SK-N-SH (cell line): ENCODE measurements around the gene SHD. TPM values are rescaled to one million over a fixed set of nuclear protein-coding genes. Genes with fewer than 3 reads are reported as not detected.

ENCODE experiments used
- CTCF ChIA-PET: fragments of 300-600, 350-600 bp; formaldehyde crosslinking; extraction: SDS; loops from one replicate; lab custom pipeline; 2021; lab: Yijun Ruan, JAX
- POLR2A ChIA-PET: fragments of 350-600 bp; sonication (Branson Sonifier 250); formaldehyde crosslinking; extraction: SDS; loops from one replicate; lab custom pipeline; 2020; ENCODE audit warnings: antibody characterized with exemption, inconsistent platforms; lab: Yijun Ruan, JAX
- DNase-seq: peaks from one replicate; pipeline ENCODE4 v3.0.0; 2012
- H2AFZ ChIP-seq: fragments of 200-600 bp; sonication (generic); 2 replicates; pipeline ENCODE4 v1.8.1; 2016; ENCODE audit warnings: antibody characterized with exemption, mild to moderate bottlenecking, low read depth
- H3F3A ChIP-seq: fragments of 200-600 bp; sonication (generic); replicated peaks from 2 replicates; pipeline ENCODE3; 2016; ENCODE audit warnings: antibody characterized with exemption, mild to moderate bottlenecking; ENCODE audit not compliant: insufficient read depth
- H3K27ac ChIP-seq, 2 experiments: fragments of 200-500 bp in 1 of 2; fragments of 200-600 bp in 1 of 2; sonication (Bioruptor generic) in 1 of 2; sonication (generic), shearing (Covaris generic) in 1 of 2; 2 replicates each; pipeline versions ENCODE4 v1.5.1 to v1.6.1; 2014 to 2016; ENCODE audit warnings: low read depth in 2 of 2, inconsistent platforms in 1 of 2, low read length in 1 of 2, mild to moderate bottlenecking in 1 of 2, mixed read lengths in 1 of 2
- H3K27me3 ChIP-seq: fragments of 200-600 bp; sonication (generic), shearing (Covaris generic); 2 replicates; pipeline ENCODE4 v1.6.1; 2016; ENCODE audit warnings: mixed run types; ENCODE audit not compliant: insufficient read depth
- H3K36me3 ChIP-seq, 2 experiments: fragments of 200-500 bp in 1 of 2; fragments of 200-600 bp in 1 of 2; sonication (Bioruptor generic) in 1 of 2; sonication (generic) in 1 of 2; replicated peaks in 1 of 2; 2 replicates each; pipeline versions ENCODE3 to v1.5.1; 2014 to 2016; ENCODE audit warnings: low read length in 1 of 2, mild to moderate bottlenecking in 1 of 2; ENCODE audit not compliant: insufficient read depth in 2 of 2, control insufficient read depth in 1 of 2
- H3K4me1 ChIP-seq, 2 experiments: fragments of 200-500 bp in 1 of 2; fragments of 200-600 bp in 1 of 2; sonication (Bioruptor generic) in 1 of 2; sonication (generic), shearing (Covaris generic) in 1 of 2; 2 replicates each; pipeline versions ENCODE4 v1.5.1 to v1.6.1; 2014 to 2016; ENCODE audit warnings: low read depth in 1 of 2, low read length in 1 of 2, mixed run types in 1 of 2; ENCODE audit not compliant: insufficient read depth in 2 of 2, control insufficient read depth in 1 of 2
- H3K4me2 ChIP-seq: fragments of 200-600 bp; sonication (generic), shearing (Covaris generic); 2 replicates; pipeline ENCODE4 v1.6.1; 2017; ENCODE audit warnings: mixed run types
- H3K4me3 ChIP-seq, 2 experiments: fragments of 200-500 bp in 1 of 2; fragments of 200-600 bp in 1 of 2; sonication (Bioruptor generic) in 1 of 2; sonication (generic), shearing (Covaris generic) in 1 of 2; 2 replicates each; pipeline versions ENCODE4 v1.5.1 to v1.8.1; 2014 to 2016; ENCODE audit warnings: low read depth in 2 of 2, inconsistent platforms in 1 of 2, low read length in 1 of 2, mild to moderate bottlenecking in 1 of 2, mixed read lengths in 1 of 2, moderate library complexity in 1 of 2
- H3K79me2 ChIP-seq: fragments of 200-600 bp; sonication (generic); 2 replicates; pipeline ENCODE4 v1.8.1; 2017; ENCODE audit warnings: mild to moderate bottlenecking; ENCODE audit not compliant: insufficient read depth
- H3K9ac ChIP-seq: fragments of 200-600 bp; sonication (generic); 2 replicates; pipeline ENCODE4 v1.6.1; 2017; ENCODE audit warnings: mixed run types
- H3K9me2 ChIP-seq: fragments of 200-600 bp; sonication (generic); 2 replicates; pipeline ENCODE4 v1.6.1; 2017; ENCODE audit warnings: mixed run types
- H3K9me3 ChIP-seq: fragments of 200-600 bp; sonication (generic); 2 replicates; pipeline ENCODE4 v1.6.1; 2017; ENCODE audit warnings: mixed run types, mild to moderate bottlenecking, moderate library complexity
- H4K20me1 ChIP-seq: fragments of 200-600 bp; sonication (generic); 2 replicates; pipeline ENCODE4 v1.6.1; 2017; ENCODE audit warnings: mild to moderate bottlenecking, mixed run types; ENCODE audit not compliant: insufficient read depth
- ELF1 ChIP-seq: IDR thresholded peaks from 2 replicates; pipeline ENCODE4 v1.4.0; 2012
- EP300 ChIP-seq, 2 experiments: IDR thresholded peaks; 2 replicates each; pipeline versions ENCODE4 v1.4.0 to v1.6.1; 2012; ENCODE audit warnings: borderline replicate concordance in 1 of 2, low read depth in 1 of 2, low read length in 1 of 2
- EZH2phosphoT487 ChIP-seq: fragments of 200-600 bp; sonication (generic); IDR thresholded peaks from 2 replicates; pipeline ENCODE4 v1.6.1; 2017; ENCODE audit warnings: low read depth, mixed run types, mild to moderate bottlenecking, antibody characterized with exemption, moderate library complexity, borderline replicate concordance
- FOSL2 ChIP-seq: IDR thresholded peaks from 2 replicates; pipeline ENCODE4 v1.4.0; 2012; ENCODE audit warnings: low read depth, mild to moderate bottlenecking, moderate library complexity, borderline replicate concordance
- GABPA ChIP-seq: IDR thresholded peaks from 2 replicates; pipeline ENCODE4 v1.4.0; 2012; ENCODE audit warnings: low read depth, mild to moderate bottlenecking
- GATA2 ChIP-seq: sonication (generic); formaldehyde crosslinking; IDR thresholded peaks from 2 replicates; pipeline ENCODE4 v1.5.0; 2020; ENCODE audit warnings: mild to moderate bottlenecking, missing genetic modification reagents
- JUND ChIP-seq: IDR thresholded peaks from 2 replicates; pipeline ENCODE4 v1.4.0; 2012
- MEF2A ChIP-seq: IDR thresholded peaks from 2 replicates; pipeline ENCODE4 v1.4.0; 2012; ENCODE audit warnings: low read depth, borderline replicate concordance
- MXI1 ChIP-seq: IDR thresholded peaks from 2 replicates; pipeline ENCODE4 v1.6.1; 2012; ENCODE audit warnings: mild to moderate bottlenecking, low read depth, low read length, improper control_type of control experiment
- NFIC ChIP-seq: IDR thresholded peaks from 2 replicates; pipeline ENCODE4 v1.4.0; 2012; ENCODE audit warnings: borderline replicate concordance
- NRF1 ChIP-seq: IDR thresholded peaks from 2 replicates; pipeline ENCODE4 v1.6.1; 2012; ENCODE audit warnings: low read depth, mild to moderate bottlenecking, low read length
- POLR2AphosphoS5 ChIP-seq: IDR thresholded peaks from 2 replicates; pipeline ENCODE4 v1.6.1; 2012; ENCODE audit warnings: low read depth, low read length
- RAD21 ChIP-seq: IDR thresholded peaks from 2 replicates; pipeline ENCODE4 v1.6.1; 2012; ENCODE audit warnings: mild to moderate bottlenecking, low read length
- RCOR1 ChIP-seq: fragments of 150-350 bp; IDR thresholded peaks from 2 replicates; pipeline ENCODE4 v1.6.1; 2017; ENCODE audit warnings: antibody characterized with exemption, low read length
- RXRA ChIP-seq: IDR thresholded peaks from 2 replicates; pipeline ENCODE4 v1.4.0; 2012; ENCODE audit warnings: low read depth, mild to moderate bottlenecking, borderline replicate concordance
- SIN3A ChIP-seq: IDR thresholded peaks from 2 replicates; pipeline ENCODE4 v1.6.1; 2012; ENCODE audit warnings: low read depth, mild to moderate bottlenecking, low read length, moderate library complexity, borderline replicate concordance
- USF1 ChIP-seq: IDR thresholded peaks from 2 replicates; pipeline ENCODE4 v1.4.0; 2012; ENCODE audit warnings: low read depth, borderline replicate concordance
- ZBTB33 ChIP-seq: IDR thresholded peaks from 2 replicates; pipeline ENCODE4 v1.4.0; 2012; ENCODE audit warnings: low read depth, borderline replicate concordance
- WGBS: methylation state at CpG from one replicate; pipeline ENCODE4 v1.1.6; 2017; ENCODE audit warnings: low lambda C conversion rate; 5-methylcytosine and 5-hydroxymethylcytosine counted together
- polyA plus RNA-seq, 3 experiments: library from polyadenylated mRNA; depleted of rRNA; stranded (reverse); fragments of >200 nt; gene quantifications; 2 replicates each; pipeline ENCODE4 v1.2.3, GENCODE V29; 2012
- TF ChIP-seq, protein P1 (sequence below): IDR thresholded peaks from 2 replicates; pipeline ENCODE4 v1.4.0; 2012; ENCODE audit warnings: low read depth
- TF ChIP-seq, protein P2 (sequence below): IDR thresholded peaks from 2 replicates; pipeline ENCODE4; 2012
- TF ChIP-seq, protein P3 (sequence below): fragments of 150-350 bp; IDR thresholded peaks from 2 replicates; pipeline ENCODE4 v1.6.1; 2016; ENCODE audit warnings: mild to moderate bottlenecking, low read depth, low read length
- TF ChIP-seq, protein P4 (sequence below): fragments of 200-600 bp; sonication (generic); IDR thresholded peaks from 2 replicates; pipeline ENCODE4 v1.6.1; 2017; ENCODE audit warnings: antibody characterized with exemption, mild to moderate bottlenecking, moderate library complexity

The SHD gene
- polyA plus RNA-seq, 1 of the 3 experiments (the other 2 are of a cell fraction): 3.1 TPM

- Histone ChIP-seq H3F3A (no peaks in the 10 kb centered on the region), H3K4me3 (no peak overlapping the region), H3K9me3 (no peaks in the 10 kb centered on the region), H3K36me3 (no peaks in the 10 kb centered on the region), H3K79me2 (no peaks in the 10 kb centered on the region), H3K9ac (no peak overlapping the region), H3K27me3 (no peaks in the 10 kb centered on the region), H3K27ac (no peak overlapping the region), H3K4me1 (peaks cover 0 to 17% of the 10 kb centered on the region in 2 experiments; a peak in 1 of 4 replicates), H4K20me1 (no peaks in the 10 kb centered on the region), H2AFZ (no peak overlapping the region), H3K9me2 (no peaks in the 10 kb centered on the region), H3K4me2 (no peak overlapping the region)
- ChIA-PET POLR2A (no interaction called here), CTCF (interaction anchor here (1.3 to 2.7 kb wide), 2 partner anchors 15 to 25 kb away, joined by 3 to 20 read pairs; no protein-coding TSS in a partner anchor)
- WGBS: 90% methylated on average over 12 of the region's 15 CpGs
- DNase-seq: no peak
- TF ChIP-seq SIN3A (no peak), GATA2 (no peak), POLR2AphosphoS5 (no peak), MEF2A (no peak), RCOR1 (no peak), ZBTB33 (no peak), RAD21 (no peak), MXI1 (no peak), EP300 (IDR thresholded peaks at IDR 0.05; ENCODE audit: borderline replicate concordance in 1 of 2, low read depth in 1 of 2, low read length in 1 of 2) (no peak), JUND (no peak), GABPA (no peak)
- TF ChIP-seq, protein P1, sequence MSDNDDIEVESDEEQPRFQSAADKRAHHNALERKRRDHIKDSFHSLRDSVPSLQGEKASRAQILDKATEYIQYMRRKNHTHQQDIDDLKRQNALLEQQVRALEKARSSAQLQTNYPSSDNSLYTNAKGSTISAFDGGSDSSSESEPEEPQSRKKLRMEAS: no peak
- TF ChIP-seq, protein P2, sequence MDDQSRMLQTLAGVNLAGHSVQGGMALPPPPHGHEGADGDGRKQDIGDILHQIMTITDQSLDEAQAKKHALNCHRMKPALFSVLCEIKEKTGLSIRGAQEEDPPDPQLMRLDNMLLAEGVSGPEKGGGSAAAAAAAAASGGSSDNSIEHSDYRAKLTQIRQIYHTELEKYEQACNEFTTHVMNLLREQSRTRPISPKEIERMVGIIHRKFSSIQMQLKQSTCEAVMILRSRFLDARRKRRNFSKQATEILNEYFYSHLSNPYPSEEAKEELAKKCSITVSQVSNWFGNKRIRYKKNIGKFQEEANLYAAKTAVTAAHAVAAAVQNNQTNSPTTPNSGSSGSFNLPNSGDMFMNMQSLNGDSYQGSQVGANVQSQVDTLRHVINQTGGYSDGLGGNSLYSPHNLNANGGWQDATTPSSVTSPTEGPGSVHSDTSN: no peak
- TF ChIP-seq, all 33 proteins: peak for 0
Observed at GRCh38 chr19:4292515-4292914, 13.4 kb downstream of the SHD start.

DNA sequence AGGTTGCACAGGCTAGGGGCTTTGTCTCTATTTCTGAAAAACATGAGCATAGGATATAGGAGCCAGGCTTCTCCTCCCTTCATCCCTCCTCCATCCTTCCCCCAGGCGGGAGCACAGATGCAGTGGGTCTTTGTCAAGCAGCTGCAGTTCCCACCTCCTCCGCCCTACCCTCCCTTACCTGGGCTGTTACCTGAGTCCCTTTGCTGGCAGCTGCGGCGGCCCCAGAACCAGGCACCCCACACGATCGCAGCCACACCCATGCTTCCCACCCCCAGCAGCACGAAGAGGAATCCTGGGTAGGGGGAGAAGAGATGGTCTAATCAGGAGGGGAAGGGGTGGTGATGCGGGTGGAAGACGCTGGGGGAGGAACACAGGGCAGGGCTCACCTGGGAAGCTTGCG, 15.3 kb downstream of the SHD start:
- Histone ChIP-seq H3K9ac (no peak overlapping the region), H4K20me1 (no peaks in the 10 kb centered on the region), H3K4me2 (no peak overlapping the region), H3K9me3 (no peaks in the 10 kb centered on the region), H3K79me2 (no peaks in the 10 kb centered on the region), H3K36me3 (no peaks in the 10 kb centered on the region), H2AFZ (no peak overlapping the region), H3K9me2 (no peaks in the 10 kb centered on the region), H3K27me3 (no peaks in the 10 kb centered on the region), H3K27ac (no peak overlapping the region), H3F3A (no peaks in the 10 kb centered on the region), H3K4me1 (peaks cover 0 to 17% of the 10 kb centered on the region in 2 experiments; a peak in 1 of 4 replicates), H3K4me3 (no peak overlapping the region)
- peak; percentile 20 for DNase-seq
- POLR2A ChIA-PET: no interaction called here
- CTCF ChIA-PET: interaction anchor here (0.7 to 2.2 kb wide), 2 partner anchors 47 to 59 kb away, joined by 3 to 7 read pairs; partner anchors contain the start of gene YJU2
- WGBS: 84% methylated on average over 10 of the region's 10 CpGs
- no peak for TF ChIP-seq NFIC
- TF ChIP-seq GABPA: no peak
- TF ChIP-seq NRF1: no peak
- TF ChIP-seq, protein P3, sequence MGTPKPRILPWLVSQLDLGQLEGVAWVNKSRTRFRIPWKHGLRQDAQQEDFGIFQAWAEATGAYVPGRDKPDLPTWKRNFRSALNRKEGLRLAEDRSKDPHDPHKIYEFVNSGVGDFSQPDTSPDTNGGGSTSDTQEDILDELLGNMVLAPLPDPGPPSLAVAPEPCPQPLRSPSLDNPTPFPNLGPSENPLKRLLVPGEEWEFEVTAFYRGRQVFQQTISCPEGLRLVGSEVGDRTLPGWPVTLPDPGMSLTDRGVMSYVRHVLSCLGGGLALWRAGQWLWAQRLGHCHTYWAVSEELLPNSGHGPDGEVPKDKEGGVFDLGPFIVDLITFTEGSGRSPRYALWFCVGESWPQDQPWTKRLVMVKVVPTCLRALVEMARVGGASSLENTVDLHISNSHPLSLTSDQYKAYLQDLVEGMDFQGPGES: no peak
- no peak for TF ChIP-seq FOSL2
- no peak for TF ChIP-seq SIN3A
- no peak for TF ChIP-seq RCOR1
- no peak for TF ChIP-seq USF1
- no peak for TF ChIP-seq EP300 (IDR thresholded peaks at IDR 0.05; ENCODE audit: borderline replicate concordance in 1 of 2, low read depth in 1 of 2, low read length in 1 of 2)
- TF ChIP-seq ELF1: no peak
- no peak for TF ChIP-seq EZH2phosphoT487
- no peak for TF ChIP-seq MEF2A
- TF ChIP-seq, protein P4, sequence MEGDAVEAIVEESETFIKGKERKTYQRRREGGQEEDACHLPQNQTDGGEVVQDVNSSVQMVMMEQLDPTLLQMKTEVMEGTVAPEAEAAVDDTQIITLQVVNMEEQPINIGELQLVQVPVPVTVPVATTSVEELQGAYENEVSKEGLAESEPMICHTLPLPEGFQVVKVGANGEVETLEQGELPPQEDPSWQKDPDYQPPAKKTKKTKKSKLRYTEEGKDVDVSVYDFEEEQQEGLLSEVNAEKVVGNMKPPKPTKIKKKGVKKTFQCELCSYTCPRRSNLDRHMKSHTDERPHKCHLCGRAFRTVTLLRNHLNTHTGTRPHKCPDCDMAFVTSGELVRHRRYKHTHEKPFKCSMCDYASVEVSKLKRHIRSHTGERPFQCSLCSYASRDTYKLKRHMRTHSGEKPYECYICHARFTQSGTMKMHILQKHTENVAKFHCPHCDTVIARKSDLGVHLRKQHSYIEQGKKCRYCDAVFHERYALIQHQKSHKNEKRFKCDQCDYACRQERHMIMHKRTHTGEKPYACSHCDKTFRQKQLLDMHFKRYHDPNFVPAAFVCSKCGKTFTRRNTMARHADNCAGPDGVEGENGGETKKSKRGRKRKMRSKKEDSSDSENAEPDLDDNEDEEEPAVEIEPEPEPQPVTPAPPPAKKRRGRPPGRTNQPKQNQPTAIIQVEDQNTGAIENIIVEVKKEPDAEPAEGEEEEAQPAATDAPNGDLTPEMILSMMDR: no peak
- no peak for TF ChIP-seq RXRA
